OCI-LY7 (cell line): ENCODE data around the gene HS3ST4. TPM values are rescaled to one million over a fixed set of nuclear protein-coding genes. Genes with fewer than 3 reads are reported as not detected.

ENCODE experiments used
- BruUV-seq: library from RNA; stranded (reverse); fragments of 400-500 nt; replicated peaks from 2 replicates; lab custom pipeline; 2021; lab: Mats Ljungman, UMichigan
- CTCF ChIA-PET: fragments of 300-600 bp; sonication (Branson Sonifier 250); formaldehyde crosslinking; loops from one replicate; lab custom pipeline; 2022; ENCODE audit warnings: antibody characterized with exemption; ENCODE audit not compliant: unreplicated experiment; lab: Charles Lee
- POLR2A ChIA-PET: fragments of 300-600 bp; sonication (Branson Sonifier 250); formaldehyde crosslinking; loops from one replicate; lab custom pipeline; 2022; ENCODE audit warnings: antibody characterized with exemption; lab: Charles Lee
- DNase-seq: peaks from one replicate; pipeline ENCODE4 v3.0.0-alpha.2; 2015; ENCODE audit warnings: low spot score
- H2AFZ ChIP-seq: fragments of 200-600 bp; sonication (generic), shearing (Covaris generic); 2 replicates; pipeline ENCODE4 v1.6.1; 2014; ENCODE audit warnings: mild to moderate bottlenecking, antibody characterized with exemption, low read length, moderate library complexity
- H3K27ac ChIP-seq: fragments of 200-600 bp; sonication (generic); 2 replicates; pipeline ENCODE4 v1.5.1; 2014; ENCODE audit warnings: mixed run types, low read depth, mild to moderate bottlenecking, moderate library complexity, low read length, inconsistent platforms; ENCODE audit not compliant: poor library complexity, severe bottlenecking
- H3K36me3 ChIP-seq: fragments of 200-600 bp; sonication (generic); 2 replicates; pipeline ENCODE4 v1.6.1; 2014; ENCODE audit warnings: mild to moderate bottlenecking, antibody characterized with exemption, low read length, moderate library complexity, mixed read lengths; ENCODE audit not compliant: insufficient read depth
- H3K4me1 ChIP-seq: fragments of 200-600 bp; sonication (generic); 2 replicates; pipeline ENCODE4 v1.5.1; 2014; ENCODE audit warnings: mild to moderate bottlenecking, low read length; ENCODE audit not compliant: insufficient read depth, poor library complexity, severe bottlenecking
- H3K4me2 ChIP-seq: fragments of 200-600 bp; sonication (generic); 2 replicates; pipeline ENCODE4 v1.6.1; 2014; ENCODE audit warnings: mild to moderate bottlenecking, low read length
- H3K4me3 ChIP-seq: fragments of 200-600 bp; sonication (generic); 2 replicates; pipeline ENCODE4 v1.5.1; 2014; ENCODE audit warnings: mild to moderate bottlenecking, low read depth, low read length; ENCODE audit not compliant: poor library complexity, severe bottlenecking
- H3K79me2 ChIP-seq: fragments of 200-600 bp; sonication (generic); 2 replicates; pipeline ENCODE4 v1.6.1; 2016; ENCODE audit warnings: low read depth, mild to moderate bottlenecking, low read length, moderate library complexity, mixed read lengths; ENCODE audit not compliant: insufficient read depth
- H3K9me2 ChIP-seq: fragments of 200-600 bp; sonication (generic); 2 replicates; pipeline ENCODE4 v1.6.1; 2016; ENCODE audit warnings: mild to moderate bottlenecking, low read length, mixed read lengths; ENCODE audit not compliant: insufficient read depth
- H3K9me3 ChIP-seq: fragments of 200-600 bp; sonication (generic); 2 replicates; pipeline ENCODE4 v1.6.1; 2014; ENCODE audit warnings: mild to moderate bottlenecking, mixed run types, low read length, mixed read lengths
- H4K20me1 ChIP-seq: fragments of 200-600 bp; sonication (generic); 2 replicates; pipeline ENCODE4 v1.6.1; 2014; ENCODE audit warnings: mild to moderate bottlenecking, antibody characterized with exemption, low read length, moderate library complexity, mixed read lengths; ENCODE audit not compliant: insufficient read depth
- CTCF ChIP-seq: fragments of 200-600 bp; sonication (generic); conservative IDR thresholded peaks from 2 replicates; pipeline ENCODE4 v1.5.1; 2014; ENCODE audit warnings: mild to moderate bottlenecking, antibody characterized with exemption, low read length, moderate library complexity, mixed read lengths
- EZH2phosphoT487 ChIP-seq: fragments of 200-600 bp; sonication (generic); IDR thresholded peaks from 2 replicates; pipeline ENCODE4 v1.6.1; 2018; ENCODE audit warnings: low read depth, borderline replicate concordance, mild to moderate bottlenecking, mixed run types, antibody characterized with exemption, low read length, moderate library complexity, mixed read lengths
- intact Hi-C: fragments of 100-400 bp; cut with micrococcal nuclease; formaldehyde crosslinking; loops from one replicate; pipeline ENCODE4 v1.10.0; 2022; ENCODE audit not compliant: unreplicated experiment
- total RNA-seq, 2 experiments: library from RNA; depleted of rRNA in 1 of 2; stranded (reverse); fragments of >200 nt in 1 of 2; shearing (Covaris generic) in 1 of 2; gene quantifications; 2 replicates each; pipeline ENCODE4 v1.2.3, GENCODE V29; 2014 to 2022

Gene HS3ST4
- total RNA-seq, 2 experiments from 2014 or later, result not detected

GRCh38 chr16:25966172-25967097 is 274.7 kb downstream of the HS3ST4 start:
- H3K4me3 ChIP-seq, result no peak overlapping the region
- ChIA-PET CTCF (no interaction called here), POLR2A (no interaction called here)
- H3K9me2 ChIP-seq, result no peaks in the 10 kb centered on the region
- H4K20me1 ChIP-seq, result no peaks in the 10 kb centered on the region
- H3K4me2 ChIP-seq, result no peak overlapping the region
- no peaks in the 10 kb centered on the region for H3K36me3 ChIP-seq
- H3K4me1 ChIP-seq, result no peaks in the 10 kb centered on the region
- H2AFZ ChIP-seq, result no peak overlapping the region
- H3K79me2 ChIP-seq, result no peaks in the 10 kb centered on the region
- intact Hi-C loops, result no loop called here
- DNase-seq, result no peak
- H3K27ac ChIP-seq, result no peak overlapping the region
- TF ChIP-seq EZH2phosphoT487 (no peak), CTCF (no peak)
- no TSS peak for BruUV-seq
- H3K9me3 ChIP-seq, result no peaks in the 10 kb centered on the region

- Histone ChIP-seq H3K4me1 (no peaks in the 10 kb centered on the region), H3K36me3 (no peaks in the 10 kb centered on the region), H2AFZ (no peak overlapping the region), H3K79me2 (no peaks in the 10 kb centered on the region), H4K20me1 (no peaks in the 10 kb centered on the region), H3K4me3 (no peak overlapping the region), H3K4me2 (no peak overlapping the region), H3K9me3 (no peaks in the 10 kb centered on the region), H3K27ac (no peak overlapping the region), H3K9me2 (no peaks in the 10 kb centered on the region)
- TF ChIP-seq EZH2phosphoT487 (no peak), CTCF (no peak)
- POLR2A ChIA-PET, result no interaction called here
- intact Hi-C loops, result no loop called here
- no TSS peak for BruUV-seq
- DNase-seq, result no peak
- CTCF ChIA-PET, result no interaction called here
Observed at GRCh38 chr16:25977121-25977520, 285.4 kb downstream of the HS3ST4 start.

- Histone ChIP-seq H3K4me2 (no peak overlapping the region), H3K4me3 (no peak overlapping the region), H3K9me3 (no peaks in the 10 kb centered on the region), H2AFZ (no peak overlapping the region), H3K4me1 (no peaks in the 10 kb centered on the region), H4K20me1 (no peaks in the 10 kb centered on the region), H3K36me3 (no peaks in the 10 kb centered on the region), H3K79me2 (no peaks in the 10 kb centered on the region), H3K27ac (no peak overlapping the region), H3K9me2 (no peaks in the 10 kb centered on the region)
- no peak for TF ChIP-seq EZH2phosphoT487
- no TSS peak for BruUV-seq
- no peak for DNase-seq
- POLR2A ChIA-PET, result no interaction called here
- CTCF ChIA-PET, result no interaction called here
- intact Hi-C loops, result no loop called here
Observed at GRCh38 chr16:25978218-25978617, 286.5 kb downstream of the HS3ST4 start.
